PC-9 (cell line): ENCODE data around the gene ODAD4. TPM values are rescaled to one million over a fixed set of nuclear protein-coding genes. Genes with fewer than 3 reads are reported as not detected.

Source experiments
- BruUV-seq: library from RNA; stranded (reverse); fragments of 400-500 nt; replicated peaks from 2 replicates; lab custom pipeline; 2021; lab: Mats Ljungman, UMichigan
- CTCF ChIA-PET: fragments of 300-600 bp; sonication (Branson Sonifier 250); formaldehyde crosslinking; loops from one replicate; lab custom pipeline; 2022; ENCODE audit warnings: antibody characterized with exemption; lab: Charles Lee
- POLR2A ChIA-PET: fragments of 300-600 bp; sonication (Branson Sonifier 250); formaldehyde crosslinking; loops from one replicate; lab custom pipeline; 2022; ENCODE audit warnings: antibody characterized with exemption; ENCODE audit not compliant: unreplicated experiment; lab: Charles Lee
- DNase-seq, 2 experiments: peaks; one replicate each; pipeline versions ENCODE4 v3.0.0 to v3.0.0-alpha.2; 2015 to 2022; ENCODE audit warnings: mixed read lengths in 1 of 2
- H2AFZ ChIP-seq: fragments of 200-600 bp; sonication (generic); 2 replicates; pipeline ENCODE4 v1.8.1; 2017; ENCODE audit warnings: antibody characterized with exemption
- H3F3A ChIP-seq: fragments of 200-600 bp; sonication (generic); 2 replicates; pipeline ENCODE4 v1.8.1; 2017; ENCODE audit warnings: antibody characterized with exemption, mild to moderate bottlenecking, low read depth; ENCODE audit not compliant: insufficient read depth
- H3K27ac ChIP-seq: fragments of 200-600 bp; sonication (generic); 2 replicates; pipeline ENCODE4 v1.6.1; 2016; ENCODE audit warnings: mixed run types
- H3K27me3 ChIP-seq: fragments of 200-600 bp; sonication (generic); 2 replicates; pipeline ENCODE4 v1.6.1; 2016; ENCODE audit warnings: low read depth, mixed run types; ENCODE audit not compliant: insufficient read depth
- H3K36me3 ChIP-seq: fragments of 200-600 bp; sonication (generic); 2 replicates; pipeline ENCODE4 v1.6.1; 2016; ENCODE audit warnings: low read depth, mixed run types
- H3K4me1 ChIP-seq: fragments of 200-600 bp; sonication (generic); replicated peaks from 2 replicates; pipeline ENCODE4 v1.6.1; 2016; ENCODE audit warnings: mixed run types; ENCODE audit not compliant: insufficient read depth
- H3K4me2 ChIP-seq: fragments of 200-600 bp; sonication (generic); 2 replicates; pipeline ENCODE4 v1.6.1; 2017; ENCODE audit warnings: mixed run types
- H3K4me3 ChIP-seq: fragments of 200-600 bp; sonication (generic); 2 replicates; pipeline ENCODE4 v1.6.1; 2016; ENCODE audit warnings: mixed run types
- H3K79me2 ChIP-seq: fragments of 200-600 bp; sonication (generic); 2 replicates; pipeline ENCODE4 v1.6.1; 2017; ENCODE audit warnings: low read depth, mixed run types
- H3K9me2 ChIP-seq: fragments of 200-600 bp; sonication (generic); 2 replicates; pipeline ENCODE4 v1.8.1; 2017; ENCODE audit warnings: mild to moderate bottlenecking; ENCODE audit not compliant: insufficient read depth
- H3K9me3 ChIP-seq: fragments of 200-600 bp; sonication (generic); 2 replicates; pipeline ENCODE4 v1.8.1; 2016; ENCODE audit warnings: low read depth; ENCODE audit not compliant: insufficient read depth
- H4K20me1 ChIP-seq: fragments of 200-600 bp; sonication (generic); 2 replicates; pipeline ENCODE4 v1.8.1; 2017; ENCODE audit not compliant: insufficient read depth
- EZH2 ChIP-seq: fragments of 200-600 bp; sonication (generic); IDR thresholded peaks from 2 replicates; pipeline ENCODE4 v1.8.0; 2017; ENCODE audit warnings: antibody characterized with exemption, low read depth
- intact Hi-C: fragments of 100-400 bp; cut with micrococcal nuclease; formaldehyde crosslinking; loops from one replicate; pipeline ENCODE4 v1.10.0; 2022; ENCODE audit not compliant: unreplicated experiment
- total RNA-seq: library from RNA; stranded (reverse); gene quantifications from 2 replicates; pipeline ENCODE4 v1.2.3, GENCODE V29; 2021
- TF ChIP-seq, protein P1 (sequence below): fragments of 200-600 bp; sonication (generic); conservative IDR thresholded peaks from 2 replicates; pipeline ENCODE4 v1.6.1; 2017; ENCODE audit warnings: mixed run types, antibody characterized with exemption, mild to moderate bottlenecking, moderate library complexity

The ODAD4 gene
- total RNA-seq, 1 experiment from 2014 or later = 4.0 TPM

DNA sequence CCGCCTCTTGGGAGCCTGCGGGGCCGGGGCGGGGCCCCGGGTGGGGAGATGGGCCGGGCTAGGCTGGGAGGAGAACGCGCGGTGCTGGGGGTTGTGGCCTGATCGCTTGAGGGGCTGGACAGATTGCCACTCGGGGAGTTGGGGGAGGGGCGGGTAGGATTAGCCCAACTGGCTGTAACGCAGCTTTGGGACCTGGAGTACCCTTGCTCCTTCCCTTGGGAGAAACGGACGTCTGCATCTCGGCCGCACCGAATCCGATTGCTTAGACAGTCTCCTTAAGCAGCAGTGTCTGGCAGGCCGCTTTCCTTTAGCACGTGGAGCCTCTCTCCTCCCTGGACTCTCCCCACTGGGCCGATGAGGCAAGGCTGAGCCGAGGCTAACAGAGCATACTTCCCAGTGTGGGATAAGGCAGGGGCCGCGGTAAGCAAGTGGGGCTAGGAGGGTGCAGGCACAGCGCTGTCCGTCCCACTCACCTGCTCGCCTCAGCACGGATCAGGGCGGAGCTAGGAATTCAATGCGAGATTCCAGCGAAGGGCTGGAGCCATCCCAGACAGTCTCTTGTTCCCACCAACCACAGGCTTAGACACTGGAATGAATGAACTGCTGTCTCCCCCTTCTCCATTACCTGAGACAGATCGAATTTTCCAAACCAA is 11.1 kb upstream of the ODAD4 start:
- Histone ChIP-seq H3K9me2 (no peaks in the 10 kb centered on the region), H3K79me2 (peaks cover 44% of the 10 kb centered on the region), H3K4me3 (peak overlapping the region; percentile 98), H3K9me3 (no peaks in the 10 kb centered on the region), H3K27ac (peak overlapping the region; percentile 80), H3K4me2 (peak overlapping the region; percentile 98), H3F3A (peaks cover 17% of the 10 kb centered on the region), H3K4me1 (peaks cover 38% of the 10 kb centered on the region), H3K27me3 (no peaks in the 10 kb centered on the region), H4K20me1 (peaks cover 25% of the 10 kb centered on the region), H3K36me3 (no peaks in the 10 kb centered on the region), H2AFZ (peak overlapping the region; percentile 94)
- ChIA-PET CTCF (interaction anchor here (0.6 to 2.0 kb wide), 3 partner anchors 11 to 196 kb away, joined by 3 to 17 read pairs (median 7); partner anchors contain the start of gene ODAD4), POLR2A (interaction anchor here (0.6 to 2.1 kb wide), 7 partner anchors 11 to 504 kb away, joined by 3 to 10 read pairs (median 3); partner anchors contain the start of genes CAVIN1, DNAJC7, EIF1 and ODAD4)
- DNase-seq = peak; percentile 63 to 65
- intact Hi-C loops = no loop called here
- TSS peak; percentile 68 for BruUV-seq
- TF ChIP-seq EZH2 = no peak
- TF ChIP-seq, protein P1, sequence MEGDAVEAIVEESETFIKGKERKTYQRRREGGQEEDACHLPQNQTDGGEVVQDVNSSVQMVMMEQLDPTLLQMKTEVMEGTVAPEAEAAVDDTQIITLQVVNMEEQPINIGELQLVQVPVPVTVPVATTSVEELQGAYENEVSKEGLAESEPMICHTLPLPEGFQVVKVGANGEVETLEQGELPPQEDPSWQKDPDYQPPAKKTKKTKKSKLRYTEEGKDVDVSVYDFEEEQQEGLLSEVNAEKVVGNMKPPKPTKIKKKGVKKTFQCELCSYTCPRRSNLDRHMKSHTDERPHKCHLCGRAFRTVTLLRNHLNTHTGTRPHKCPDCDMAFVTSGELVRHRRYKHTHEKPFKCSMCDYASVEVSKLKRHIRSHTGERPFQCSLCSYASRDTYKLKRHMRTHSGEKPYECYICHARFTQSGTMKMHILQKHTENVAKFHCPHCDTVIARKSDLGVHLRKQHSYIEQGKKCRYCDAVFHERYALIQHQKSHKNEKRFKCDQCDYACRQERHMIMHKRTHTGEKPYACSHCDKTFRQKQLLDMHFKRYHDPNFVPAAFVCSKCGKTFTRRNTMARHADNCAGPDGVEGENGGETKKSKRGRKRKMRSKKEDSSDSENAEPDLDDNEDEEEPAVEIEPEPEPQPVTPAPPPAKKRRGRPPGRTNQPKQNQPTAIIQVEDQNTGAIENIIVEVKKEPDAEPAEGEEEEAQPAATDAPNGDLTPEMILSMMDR = no peak

DNA sequence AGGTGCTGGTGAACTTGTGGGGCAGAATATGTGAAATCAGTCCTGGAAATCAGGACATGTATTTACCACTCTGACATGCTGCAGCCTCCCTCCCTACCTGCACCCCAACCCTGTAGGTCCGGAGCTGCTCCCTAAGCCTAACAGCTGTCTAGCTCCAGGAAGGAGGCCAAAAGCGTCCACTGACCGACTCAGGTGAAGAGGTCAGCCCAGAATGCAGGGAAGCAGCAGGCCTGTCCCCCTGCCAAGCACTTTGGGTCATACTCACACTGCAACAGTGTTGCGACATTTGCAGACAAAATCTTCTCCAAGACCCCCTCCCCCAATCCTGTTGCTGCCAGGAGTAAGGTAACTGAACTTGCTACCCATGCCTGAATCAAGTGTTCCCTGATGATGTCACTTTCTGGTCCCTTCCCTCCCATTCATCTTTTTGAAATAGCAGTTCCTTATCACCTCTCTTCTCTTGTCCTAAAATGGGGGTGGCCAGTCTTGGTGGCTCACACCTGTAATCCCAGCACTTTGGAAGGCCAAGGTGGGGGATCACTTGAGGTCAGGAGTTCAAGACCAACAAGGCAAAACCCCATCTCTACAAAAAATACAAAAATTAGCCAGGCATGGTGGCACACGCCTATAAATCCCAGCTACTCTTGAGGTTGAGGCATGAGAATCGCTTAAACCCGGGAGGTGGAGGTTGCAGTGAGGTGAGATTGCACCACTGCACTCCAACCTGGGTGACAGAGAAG is 10.4 kb upstream of the ODAD4 start:
- H2AFZ ChIP-seq = peak overlapping the region; percentile 94
- H3K9me2 ChIP-seq = no peaks in the 10 kb centered on the region
- no peaks in the 10 kb centered on the region for H3K27me3 ChIP-seq
- peak overlapping the region; percentile 98; the same call in 1 of the 2 replicates for H3K4me3 ChIP-seq
- H3F3A ChIP-seq = peaks cover 17% of the 10 kb centered on the region
- no peaks in the 10 kb centered on the region for H3K9me3 ChIP-seq
- peaks cover 36% of the 10 kb centered on the region for H3K4me1 ChIP-seq
- ChIA-PET CTCF (interaction anchor here (0.6 to 2.0 kb wide), 2 partner anchors 11 to 195 kb away, joined by 7 to 17 read pairs; partner anchors contain the start of gene ODAD4), POLR2A (interaction anchor here (0.7 to 2.1 kb wide), 2 partner anchors 11 to 232 kb away, joined by 3 to 8 read pairs; partner anchors contain the start of genes EIF1 and ODAD4)
- H3K79me2 ChIP-seq = peaks cover 37% of the 10 kb centered on the region
- H3K27ac ChIP-seq = peak overlapping the region; percentile 80
- no peaks in the 10 kb centered on the region for H3K36me3 ChIP-seq
- peak; percentile 30 to 59 for DNase-seq
- intact Hi-C loops = no loop called here
- H4K20me1 ChIP-seq = peaks cover 20% of the 10 kb centered on the region
- BruUV-seq = no TSS peak
- TF ChIP-seq EZH2 = no peak
- TF ChIP-seq, protein P1 = no peak
- peak overlapping the region; percentile 98 for H3K4me2 ChIP-seq

DNA sequence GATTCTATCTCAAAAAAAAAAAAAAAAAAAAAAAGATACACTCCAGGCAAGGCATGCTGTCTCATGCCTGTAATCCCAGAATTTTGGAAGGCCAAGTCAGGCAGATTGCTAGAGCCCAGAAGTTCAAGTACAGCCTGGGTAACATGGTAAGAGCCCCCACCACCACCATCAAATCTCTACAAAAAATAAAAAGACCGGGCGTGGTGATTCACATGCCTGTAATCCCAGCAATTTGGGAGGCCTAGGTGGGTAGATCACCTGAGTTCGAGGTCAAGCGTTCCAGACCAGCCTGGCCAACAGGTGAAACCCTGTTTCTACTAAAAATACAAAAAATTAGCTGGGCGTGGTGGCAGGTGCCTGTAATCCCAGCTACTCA is 9.8 kb upstream of the ODAD4 start:
- Histone ChIP-seq H4K20me1 (peaks cover 14% of the 10 kb centered on the region; the same call in 1 of the 2 replicates), H3K9me3 (no peaks in the 10 kb centered on the region), H3K36me3 (no peaks in the 10 kb centered on the region), H3K4me3 (no peak overlapping the region), H2AFZ (no peak overlapping the region), H3K79me2 (peaks cover 32% of the 10 kb centered on the region), H3F3A (peaks cover 17% of the 10 kb centered on the region), H3K27me3 (no peaks in the 10 kb centered on the region), H3K9me2 (no peaks in the 10 kb centered on the region), H3K4me2 (peak overlapping the region; percentile 98; the same call in 1 of the 2 replicates), H3K27ac (peak overlapping the region; percentile 80; the same call in 1 of the 2 replicates), H3K4me1 (peaks cover 30% of the 10 kb centered on the region)
- ChIA-PET POLR2A (no interaction called here), CTCF (interaction anchor here (0.6 kb wide), 1 partner anchor 24 kb away, joined by 5 read pairs; no protein-coding TSS in a partner anchor)
- no TSS peak for BruUV-seq
- intact Hi-C loops = no loop called here
- DNase-seq = no peak
- TF ChIP-seq, protein P1 = no peak
- no peak for TF ChIP-seq EZH2
